K562 (cell line): ENCODE results near the gene FAM3C. TPM values are rescaled to one million over a fixed set of nuclear protein-coding genes. Genes with fewer than 3 reads are reported as not detected.

ENCODE experiments used
- CAMTA2 ChIP-seq: fragments of 250-450 bp; sonication (Bioruptor Pico); conservative IDR thresholded peaks from 2 replicates; pipeline ENCODE4 v1.5.1; 2022
- FOXP4 ChIP-seq: sonication (generic); formaldehyde crosslinking; IDR thresholded peaks from 2 replicates; pipeline ENCODE4 v1.8.0; 2022; ENCODE audit warnings: mild to moderate bottlenecking, missing genetic modification reagents, borderline replicate concordance
- RBM39 ChIP-seq: fragments of 200-400 bp; formaldehyde crosslinking; optimal IDR thresholded peaks from 2 replicates; pipeline ENCODE3; 2018; ENCODE audit warnings: low read depth, low read length
- RERE ChIP-seq: sonication (generic); formaldehyde crosslinking; IDR thresholded peaks from 2 replicates; pipeline ENCODE4 v1.8.0; 2023; ENCODE audit warnings: missing genetic modification reagents, mild to moderate bottlenecking, borderline replicate concordance
- SOX6 ChIP-seq: fragments of 450-650 bp; IDR thresholded peaks from 2 replicates; pipeline ENCODE4 v1.6.1; 2014; ENCODE audit warnings: mild to moderate bottlenecking
- U2AF2 ChIP-seq: fragments of 200-400 bp; formaldehyde crosslinking; optimal IDR thresholded peaks from 2 replicates; pipeline ENCODE3; 2017; ENCODE audit warnings: low read depth, mild to moderate bottlenecking, low read length
- ZC3H8 ChIP-seq: fragments of 450-650 bp; IDR thresholded peaks from 2 replicates; pipeline ENCODE4 v1.6.1; 2017
- ZNF444 ChIP-seq: fragments of 250-450 bp; sonication (Bioruptor Pico); IDR thresholded peaks from 2 replicates; pipeline ENCODE4 v1.4.0; 2020; ENCODE audit warnings: mild to moderate bottlenecking, moderate library complexity
- polyA plus RNA-seq, 8 experiments: library from polyadenylated mRNA; depleted of rRNA in 4 of 8; stranded (reverse) in 5 of 8; unstranded in 3 of 8; fragments of >200 nt; fragmentation: Nextera tagmentation in 2 of 8; fragmentation: Illumina TruSeq in 1 of 8; extraction: Ambion mirVana in 2 of 8; extraction: Trizol in 1 of 8; gene quantifications; 2 replicates each; pipeline versions ENCODE4 v1.2.1 to v1.2.3, GENCODE V29; 2011 to 2014; ENCODE audit warnings: inconsistent platforms in 1 of 8, missing spikeins in 1 of 8
- total RNA-seq, 7 experiments: library from RNA; depleted of rRNA in 6 of 7; stranded (reverse); fragments of >200 nt in 6 of 7; fragmentation: Illumina TruSeq in 2 of 7; extraction: Trizol in 2 of 7; gene quantifications; 2 replicates each; pipeline versions ENCODE4 v1.2.1 to v1.2.3, GENCODE V29; 2011 to 2021; ENCODE audit warnings: low replicate concordance in 1 of 7

The FAM3C gene
- total and polyA plus RNA-seq, 9 of the 15 experiments (the other 6 are each of a cell fraction or from before 2014, with no cell fraction given): 10.6 to 42.6 (median 30.0) TPM

- no peak for TF ChIP-seq FOXP4
- TF ChIP-seq ZNF444: no peak
- no peak for TF ChIP-seq RERE (CRISPR knock-in tag)
- TF ChIP-seq ZC3H8: no peak
- no peak for TF ChIP-seq SOX6
- TF ChIP-seq RBM39: no peak
- TF ChIP-seq CAMTA2 (CRISPR knock-in tag): no peak
- TF ChIP-seq U2AF2: no peak
- TF ChIP-seq, all 486 proteins: peak for 3
These were observed 15.5 kb upstream of the FAM3C start (continued) for GRCh38 chr7:121411597-121411979.
